ENCODE data around the gene ZDHHC11B.
"Not testable (repeated sequence)": the region's sequence is repeated elsewhere in the genome, so short reads cannot be mapped to it uniquely, and the experiment has no call there.

DNA sequence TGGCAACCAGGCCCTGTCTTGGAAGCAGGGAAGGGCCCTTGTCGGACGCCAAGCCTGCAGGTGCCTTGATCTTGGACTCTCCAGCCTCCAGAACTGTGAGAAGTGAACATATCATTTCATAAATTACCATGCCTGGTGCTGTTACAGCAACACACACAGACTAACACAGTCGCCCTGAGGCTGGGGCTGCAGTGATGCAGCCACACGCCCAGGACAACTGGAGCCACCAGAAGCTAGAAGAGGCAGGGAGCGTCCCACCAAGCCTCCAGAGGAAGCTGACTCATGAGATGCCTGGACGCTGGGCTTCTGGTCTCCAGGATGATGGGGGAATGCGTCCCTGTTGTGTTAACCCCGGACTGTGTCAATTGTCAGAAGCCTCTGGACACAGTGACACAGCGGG lies 5.6 kb downstream of the ZDHHC11B start:
- TF ChIP-seq, protein P1, sequence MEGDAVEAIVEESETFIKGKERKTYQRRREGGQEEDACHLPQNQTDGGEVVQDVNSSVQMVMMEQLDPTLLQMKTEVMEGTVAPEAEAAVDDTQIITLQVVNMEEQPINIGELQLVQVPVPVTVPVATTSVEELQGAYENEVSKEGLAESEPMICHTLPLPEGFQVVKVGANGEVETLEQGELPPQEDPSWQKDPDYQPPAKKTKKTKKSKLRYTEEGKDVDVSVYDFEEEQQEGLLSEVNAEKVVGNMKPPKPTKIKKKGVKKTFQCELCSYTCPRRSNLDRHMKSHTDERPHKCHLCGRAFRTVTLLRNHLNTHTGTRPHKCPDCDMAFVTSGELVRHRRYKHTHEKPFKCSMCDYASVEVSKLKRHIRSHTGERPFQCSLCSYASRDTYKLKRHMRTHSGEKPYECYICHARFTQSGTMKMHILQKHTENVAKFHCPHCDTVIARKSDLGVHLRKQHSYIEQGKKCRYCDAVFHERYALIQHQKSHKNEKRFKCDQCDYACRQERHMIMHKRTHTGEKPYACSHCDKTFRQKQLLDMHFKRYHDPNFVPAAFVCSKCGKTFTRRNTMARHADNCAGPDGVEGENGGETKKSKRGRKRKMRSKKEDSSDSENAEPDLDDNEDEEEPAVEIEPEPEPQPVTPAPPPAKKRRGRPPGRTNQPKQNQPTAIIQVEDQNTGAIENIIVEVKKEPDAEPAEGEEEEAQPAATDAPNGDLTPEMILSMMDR (IDR thresholded peaks at IDR 0.05; ENCODE audit: insufficient read depth, low read length) = not testable (repeated sequence)
- TF ChIP-seq, protein P2, sequence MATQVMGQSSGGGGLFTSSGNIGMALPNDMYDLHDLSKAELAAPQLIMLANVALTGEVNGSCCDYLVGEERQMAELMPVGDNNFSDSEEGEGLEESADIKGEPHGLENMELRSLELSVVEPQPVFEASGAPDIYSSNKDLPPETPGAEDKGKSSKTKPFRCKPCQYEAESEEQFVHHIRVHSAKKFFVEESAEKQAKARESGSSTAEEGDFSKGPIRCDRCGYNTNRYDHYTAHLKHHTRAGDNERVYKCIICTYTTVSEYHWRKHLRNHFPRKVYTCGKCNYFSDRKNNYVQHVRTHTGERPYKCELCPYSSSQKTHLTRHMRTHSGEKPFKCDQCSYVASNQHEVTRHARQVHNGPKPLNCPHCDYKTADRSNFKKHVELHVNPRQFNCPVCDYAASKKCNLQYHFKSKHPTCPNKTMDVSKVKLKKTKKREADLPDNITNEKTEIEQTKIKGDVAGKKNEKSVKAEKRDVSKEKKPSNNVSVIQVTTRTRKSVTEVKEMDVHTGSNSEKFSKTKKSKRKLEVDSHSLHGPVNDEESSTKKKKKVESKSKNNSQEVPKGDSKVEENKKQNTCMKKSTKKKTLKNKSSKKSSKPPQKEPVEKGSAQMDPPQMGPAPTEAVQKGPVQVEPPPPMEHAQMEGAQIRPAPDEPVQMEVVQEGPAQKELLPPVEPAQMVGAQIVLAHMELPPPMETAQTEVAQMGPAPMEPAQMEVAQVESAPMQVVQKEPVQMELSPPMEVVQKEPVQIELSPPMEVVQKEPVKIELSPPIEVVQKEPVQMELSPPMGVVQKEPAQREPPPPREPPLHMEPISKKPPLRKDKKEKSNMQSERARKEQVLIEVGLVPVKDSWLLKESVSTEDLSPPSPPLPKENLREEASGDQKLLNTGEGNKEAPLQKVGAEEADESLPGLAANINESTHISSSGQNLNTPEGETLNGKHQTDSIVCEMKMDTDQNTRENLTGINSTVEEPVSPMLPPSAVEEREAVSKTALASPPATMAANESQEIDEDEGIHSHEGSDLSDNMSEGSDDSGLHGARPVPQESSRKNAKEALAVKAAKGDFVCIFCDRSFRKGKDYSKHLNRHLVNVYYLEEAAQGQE (IDR thresholded peaks at IDR 0.05; ENCODE audit: insufficient replicate concordance, low read depth) = not testable (repeated sequence)
- TF ChIP-seq GABPA, POLR2AphosphoS5 (IDR thresholded peaks at IDR 0.05; ENCODE audit: low read depth): not testable (repeated sequence)
